ENCODE data around the gene ADRM1.

Gene ADRM1

DNA sequence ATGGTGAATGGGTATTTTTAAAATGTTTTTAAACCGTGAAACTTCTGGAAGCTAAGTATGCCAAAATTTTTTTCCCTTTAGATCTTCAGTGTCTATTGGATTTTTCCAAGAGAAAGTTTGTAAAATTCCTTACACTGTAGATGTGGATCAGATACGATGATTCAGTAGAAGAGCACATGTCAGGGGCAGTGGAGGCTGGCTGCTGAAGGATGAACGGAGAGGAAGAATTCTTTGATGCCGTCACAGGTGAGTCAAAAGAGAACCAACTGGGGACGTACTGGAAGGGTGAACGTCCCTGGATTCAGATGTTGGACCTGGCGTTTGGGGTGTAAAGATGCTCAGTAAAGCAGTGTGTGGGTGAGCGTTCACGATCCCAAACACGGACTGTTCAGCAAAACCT lies 46.8 kb upstream of the ADRM1 start:
- Histone ChIP-seq H3K36me3 (ENCODE audit: insufficient read depth, low read length) (peaks cover 16% of the 10 kb centered on the region), H4K20me1 (ENCODE audit: insufficient read depth, low read length) (no peaks in the 10 kb centered on the region), H3K4me2 (ENCODE audit: low read length) (no peak overlapping the region), H3K9ac (ENCODE audit: low read length) (no peak overlapping the region), H3F3A (ENCODE audit: insufficient read depth, low read length) (no peaks in the 10 kb centered on the region), H3K4me3 (ENCODE audit: low read depth, low read length, poor library complexity, severe bottlenecking) (no peak overlapping the region), H3K9me2 (ENCODE audit: low read depth, low read length) (no peaks in the 10 kb centered on the region), H3K79me2 (ENCODE audit: insufficient read depth, low read length) (no peaks in the 10 kb centered on the region), H3K4me1 (ENCODE audit: insufficient read depth, low read length, severe bottlenecking) (peaks cover 9% of the 10 kb centered on the region), H2AFZ (ENCODE audit: low read length) (no peak overlapping the region), H3K27me3 (ENCODE audit: insufficient read depth, low read length) (no peaks in the 10 kb centered on the region), H3K27ac (ENCODE audit: low read depth, low read length, poor library complexity, severe bottlenecking) (no peak overlapping the region), H3K9me3 (ENCODE audit: low read length) (no peaks in the 10 kb centered on the region)
- TF ChIP-seq EZH2 (IDR thresholded peaks at IDR 0.05; ENCODE audit: borderline replicate concordance, low read length): no peak
- no peak for TF ChIP-seq CTCF (IDR thresholded peaks at IDR 0.05; ENCODE audit: low read length)

GRCh38 chr20:62258499-62259293 lies 44.1 kb upstream of the ADRM1 start:
- no peaks in the 10 kb centered on the region for H3K9me3 ChIP-seq (ENCODE audit: low read length)
- H3K9me2 ChIP-seq (ENCODE audit: low read depth, low read length): no peaks in the 10 kb centered on the region
- H3F3A ChIP-seq (ENCODE audit: insufficient read depth, low read length): no peaks in the 10 kb centered on the region
- no peak overlapping the region for H2AFZ ChIP-seq (ENCODE audit: low read length)
- TF ChIP-seq EZH2 (IDR thresholded peaks at IDR 0.05; ENCODE audit: borderline replicate concordance, low read length) (no peak), CTCF (IDR thresholded peaks at IDR 0.05; ENCODE audit: low read length) (no peak)
- no peak overlapping the region for H3K4me2 ChIP-seq (ENCODE audit: low read length)
- H3K4me1 ChIP-seq (ENCODE audit: insufficient read depth, low read length, severe bottlenecking): peaks cover 9% of the 10 kb centered on the region
- H4K20me1 ChIP-seq (ENCODE audit: insufficient read depth, low read length): no peaks in the 10 kb centered on the region
- no peak overlapping the region for H3K9ac ChIP-seq (ENCODE audit: low read length)
- H3K27me3 ChIP-seq (ENCODE audit: insufficient read depth, low read length): no peaks in the 10 kb centered on the region
- no peak overlapping the region for H3K27ac ChIP-seq (ENCODE audit: low read depth, low read length, poor library complexity, severe bottlenecking)
- no peak overlapping the region for H3K4me3 ChIP-seq (ENCODE audit: low read depth, low read length, poor library complexity, severe bottlenecking)
- H3K36me3 ChIP-seq (ENCODE audit: insufficient read depth, low read length): peaks cover 29% of the 10 kb centered on the region; the same call in 1 of the 2 replicates
- no peaks in the 10 kb centered on the region for H3K79me2 ChIP-seq (ENCODE audit: insufficient read depth, low read length)

DNA sequence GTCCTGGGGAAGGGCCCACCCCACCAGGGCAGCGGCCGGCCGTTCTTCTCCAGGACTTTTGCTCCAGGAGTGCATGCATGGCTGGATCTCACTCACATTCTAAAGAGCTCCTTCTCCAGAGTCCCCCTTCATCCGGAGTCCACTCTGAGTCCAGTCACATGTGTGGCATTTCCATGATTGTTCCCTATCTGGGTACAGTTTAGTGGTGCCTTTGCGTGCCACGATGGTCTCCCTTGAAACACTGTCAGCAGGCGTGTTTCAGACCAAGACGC lies 43.6 kb upstream of the ADRM1 start:
- Histone ChIP-seq H3K36me3 (ENCODE audit: insufficient read depth, low read length) (peaks cover 34% of the 10 kb centered on the region), H3K27me3 (ENCODE audit: insufficient read depth, low read length) (no peaks in the 10 kb centered on the region), H2AFZ (ENCODE audit: low read length) (no peak overlapping the region), H3K27ac (ENCODE audit: low read depth, low read length, poor library complexity, severe bottlenecking) (no peak overlapping the region), H4K20me1 (ENCODE audit: insufficient read depth, low read length) (no peaks in the 10 kb centered on the region), H3K4me1 (ENCODE audit: insufficient read depth, low read length, severe bottlenecking) (peaks cover 7% of the 10 kb centered on the region), H3F3A (ENCODE audit: insufficient read depth, low read length) (no peaks in the 10 kb centered on the region), H3K9me3 (ENCODE audit: low read length) (no peaks in the 10 kb centered on the region), H3K9me2 (ENCODE audit: low read depth, low read length) (no peaks in the 10 kb centered on the region), H3K4me3 (ENCODE audit: low read depth, low read length, poor library complexity, severe bottlenecking) (no peak overlapping the region), H3K4me2 (ENCODE audit: low read length) (no peak overlapping the region), H3K79me2 (ENCODE audit: insufficient read depth, low read length) (no peaks in the 10 kb centered on the region), H3K9ac (ENCODE audit: low read length) (no peak overlapping the region)
- TF ChIP-seq CTCF (IDR thresholded peaks at IDR 0.05; ENCODE audit: low read length): no peak
- no peak for TF ChIP-seq EZH2 (IDR thresholded peaks at IDR 0.05; ENCODE audit: borderline replicate concordance, low read length)
